Psoas muscle (tissue), 8 donors: ENCODE results near the gene PRPF8. TPM values are rescaled to one million over a fixed set of nuclear protein-coding genes. Genes with fewer than 3 reads are reported as not detected.

Experiments
- ATAC-seq, 4 donors: fragments of 200-7000 bp; cut with Tn5 transposase; one replicate each; pipeline ENCODE4 v1.9.1; 2020; ENCODE audit warnings: moderate library complexity in 3 of 4, mild to moderate bottlenecking in 2 of 4
- DNase-seq, 2 donors: peaks; one replicate each; pipeline ENCODE4 v3.0.0-alpha.2; 2020
- H3K27ac ChIP-seq: fragments of 200-600 bp; one replicate; pipeline ENCODE4 v1.8.0; 2022
- H3K27me3 ChIP-seq, 3 donors: fragments of 200-600 bp in 1 of 3; one replicate each; pipeline versions ENCODE4 v1.6.1 to v1.8.0; 2013 to 2022; ENCODE audit warnings: low read length in 2 of 3, mild to moderate bottlenecking in 2 of 3, moderate library complexity in 1 of 3; ENCODE audit not compliant: insufficient read depth in 3 of 3
- H3K36me3 ChIP-seq, 2 donors: fragments of 200-600 bp in 1 of 2; one replicate each; pipeline versions ENCODE4 v1.6.1 to v1.8.0; 2013 to 2022; ENCODE audit warnings: low read depth in 1 of 2, mild to moderate bottlenecking in 1 of 2, moderate library complexity in 1 of 2; ENCODE audit not compliant: insufficient read depth in 1 of 2
- H3K4me1 ChIP-seq: fragments of 200-600 bp; one replicate; pipeline ENCODE4 v1.8.0; 2022
- H3K4me3 ChIP-seq: fragments of 200-600 bp; one replicate; pipeline ENCODE4 v1.8.0; 2022; ENCODE audit warnings: mild to moderate bottlenecking
- H3K9me3 ChIP-seq: fragments of 200-600 bp; one replicate; pipeline ENCODE4 v1.8.0; 2022
- CTCF ChIP-seq: fragments of 200-600 bp; IDR thresholded peaks from one replicate; pipeline ENCODE4 v1.8.0; 2022; ENCODE audit warnings: antibody characterized with exemption
- WGBS, 3 donors: extraction: QIAGEN DNeasy Blood & Tissue Kit; methylation state at CpG; one replicate each; pipeline versions ENCODE4 v1.1.6 to v1.1.7; 2013; 5-methylcytosine and 5-hydroxymethylcytosine counted together
- intact Hi-C, 2 donors: fragments of 100-400 bp; cut with DNase I; formaldehyde crosslinking; loops; one replicate each; pipeline versions ENCODE4 v1.11.0 to v1.14.2; 2022
- polyA plus RNA-seq, 3 donors: library from polyadenylated mRNA; stranded (reverse); fragments of 200-250 nt; gene quantifications; one replicate each; pipeline ENCODE4 v1.2.3, GENCODE V29; 2013
- total RNA-seq, 4 donors: library from RNA; stranded (reverse); fragmentation: NEBNext Ultra II Directional in 2 of 4; extraction: Animal tissue kit (Norgen Biotek cat#: 25700) in 2 of 4; gene quantifications; one replicate each; pipeline versions ENCODE4 v1.2.1 to v1.2.4, GENCODE V29; 2021 to 2023
- donor health status: healthy with polysubstance abuse.
- donor health status: DM: no; HTN: no; CAD: no; lungs with moderate emphysema.
- donor health status: Bipolar disorder and iron deficiency.
- donor health status: healthy.
- donor health status: DM: yes; HTN: yes; CAD: no.
- donor health status: DM: no; HTN: no; CAD: no.
- donor health status: DM: no; HTN: no; CAD: no.
- donor health status: DM: yes; HTN: yes; CAD: no.

Gene PRPF8
- total and polyA plus RNA-seq, 7 donors = 84.8 to 305 (median 218) TPM

GRCh38 chr17:1625053-1625452 lies 59.6 kb downstream of the PRPF8 start:
- intact Hi-C loops = loop anchor here (5.0 kb wide), 2 partner anchors 33 to 363 kb away; no protein-coding TSS in a partner anchor
- Histone ChIP-seq H3K27me3 (no peaks in the 10 kb centered on the region), H3K27ac (no peak overlapping the region), H3K9me3 (no peaks in the 10 kb centered on the region), H3K4me1 (peaks cover 21% of the 10 kb centered on the region), H3K36me3 (peaks cover 0 to 33% of the 10 kb centered on the region in 2 donors), H3K4me3 (no peak overlapping the region)
- ATAC-seq = no peak
- no peak for DNase-seq
- WGBS, 3 donors = 88 to 94% (median 90%) methylated on average over 14 of the region's 14 CpGs
- no peak for TF ChIP-seq CTCF

- no peak overlapping the region for H3K4me3 ChIP-seq
- intact Hi-C loops = loop anchor here (5.0 kb wide), 2 partner anchors 32 to 362 kb away; no protein-coding TSS in a partner anchor
- no peaks in the 10 kb centered on the region for H3K9me3 ChIP-seq
- DNase-seq (no peak), ATAC-seq (no peak)
- no peak for TF ChIP-seq CTCF
- H3K4me1 ChIP-seq = peaks cover 17% of the 10 kb centered on the region
- peaks cover 0 to 33% of the 10 kb centered on the region in 2 donors for H3K36me3 ChIP-seq
- H3K27me3 ChIP-seq = no peaks in the 10 kb centered on the region
- WGBS, 3 donors = 89 to 90% (median 90%) methylated on average over 12 of the region's 12 CpGs
- no peak overlapping the region for H3K27ac ChIP-seq
These were observed 60.0 kb downstream of the PRPF8 start for GRCh38 chr17:1624650-1625049.

GRCh38 chr17:1623057-1623630 lies 61.5 kb downstream of the PRPF8 start:
- TF ChIP-seq CTCF = no peak
- Histone ChIP-seq H3K9me3 (no peaks in the 10 kb centered on the region), H3K27ac (no peak overlapping the region), H3K4me3 (no peak overlapping the region), H3K27me3 (no peaks in the 10 kb centered on the region), H3K4me1 (peaks cover 17% of the 10 kb centered on the region), H3K36me3 (peaks cover 0 to 36% of the 10 kb centered on the region in 2 donors)
- ATAC-seq (no peak), DNase-seq (no peak)
- intact Hi-C loops = no loop called here
- 93 to 94% (median 94%) methylated on average over 14 of the region's 14 CpGs for WGBS, 3 donors

- H3K4me1 ChIP-seq = peaks cover 14% of the 10 kb centered on the region
- ATAC-seq (no peak), DNase-seq (no peak)
- H3K4me3 ChIP-seq = no peak overlapping the region
- peaks cover 0 to 50% of the 10 kb centered on the region in 2 donors for H3K36me3 ChIP-seq
- intact Hi-C loops = no loop called here
- H3K9me3 ChIP-seq = no peaks in the 10 kb centered on the region
- no peak overlapping the region for H3K27ac ChIP-seq
- H3K27me3 ChIP-seq = no peaks in the 10 kb centered on the region
- TF ChIP-seq CTCF = no peak
- WGBS, 3 donors = 73 to 77% (median 74%) methylated on average over 22 of the region's 22 CpGs
These were observed 63.3 kb downstream of the PRPF8 start for GRCh38 chr17:1621273-1621954.
